ENCODE data around the gene PRKCE. TPM values are rescaled to one million over a fixed set of nuclear protein-coding genes. Genes with fewer than 3 reads are reported as not detected.

Gene PRKCE
- total RNA-seq, 1 donor from 2014 or later = 12.0 TPM

DNA sequence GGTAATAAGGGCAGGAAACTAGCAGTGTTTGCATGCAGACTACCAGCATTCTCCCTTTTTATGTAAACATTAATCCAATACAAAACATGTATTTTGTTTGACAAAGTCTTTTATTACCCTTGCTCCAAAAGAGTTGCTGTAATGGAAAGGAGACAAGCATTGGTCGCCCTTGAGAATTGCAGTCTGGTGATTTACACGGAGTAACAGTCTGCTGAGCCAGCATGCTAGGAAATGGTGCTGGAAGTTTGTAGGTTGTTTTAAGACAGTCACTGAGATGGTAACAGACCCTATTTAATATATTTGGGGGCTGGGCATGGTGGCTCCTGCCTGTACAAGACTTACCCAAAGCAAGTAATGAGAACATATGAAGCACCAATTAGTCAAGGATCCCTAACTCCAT lies 2.8 kb upstream of the PRKCE start:
- Mint-ChIP-seq H3K9me3 (ENCODE audit: low read depth) (no peaks in the 10 kb centered on the region), H3K36me3 (ENCODE audit: low read depth) (no peaks in the 10 kb centered on the region), H3K4me3 (ENCODE audit: unreplicated experiment) (no peak overlapping the region), H3K4me1 (ENCODE audit: low read depth) (peaks cover 28% of the 10 kb centered on the region), H3K27me3 (ENCODE audit: low read depth) (no peaks in the 10 kb centered on the region), H3K27ac (ENCODE audit: unreplicated experiment) (no peak overlapping the region)
- TF ChIP-seq, protein P1, sequence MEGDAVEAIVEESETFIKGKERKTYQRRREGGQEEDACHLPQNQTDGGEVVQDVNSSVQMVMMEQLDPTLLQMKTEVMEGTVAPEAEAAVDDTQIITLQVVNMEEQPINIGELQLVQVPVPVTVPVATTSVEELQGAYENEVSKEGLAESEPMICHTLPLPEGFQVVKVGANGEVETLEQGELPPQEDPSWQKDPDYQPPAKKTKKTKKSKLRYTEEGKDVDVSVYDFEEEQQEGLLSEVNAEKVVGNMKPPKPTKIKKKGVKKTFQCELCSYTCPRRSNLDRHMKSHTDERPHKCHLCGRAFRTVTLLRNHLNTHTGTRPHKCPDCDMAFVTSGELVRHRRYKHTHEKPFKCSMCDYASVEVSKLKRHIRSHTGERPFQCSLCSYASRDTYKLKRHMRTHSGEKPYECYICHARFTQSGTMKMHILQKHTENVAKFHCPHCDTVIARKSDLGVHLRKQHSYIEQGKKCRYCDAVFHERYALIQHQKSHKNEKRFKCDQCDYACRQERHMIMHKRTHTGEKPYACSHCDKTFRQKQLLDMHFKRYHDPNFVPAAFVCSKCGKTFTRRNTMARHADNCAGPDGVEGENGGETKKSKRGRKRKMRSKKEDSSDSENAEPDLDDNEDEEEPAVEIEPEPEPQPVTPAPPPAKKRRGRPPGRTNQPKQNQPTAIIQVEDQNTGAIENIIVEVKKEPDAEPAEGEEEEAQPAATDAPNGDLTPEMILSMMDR (IDR thresholded peaks at IDR 0.05) = no peak
- DNase-seq (ENCODE audit: low spot score) = no peak

DNA sequence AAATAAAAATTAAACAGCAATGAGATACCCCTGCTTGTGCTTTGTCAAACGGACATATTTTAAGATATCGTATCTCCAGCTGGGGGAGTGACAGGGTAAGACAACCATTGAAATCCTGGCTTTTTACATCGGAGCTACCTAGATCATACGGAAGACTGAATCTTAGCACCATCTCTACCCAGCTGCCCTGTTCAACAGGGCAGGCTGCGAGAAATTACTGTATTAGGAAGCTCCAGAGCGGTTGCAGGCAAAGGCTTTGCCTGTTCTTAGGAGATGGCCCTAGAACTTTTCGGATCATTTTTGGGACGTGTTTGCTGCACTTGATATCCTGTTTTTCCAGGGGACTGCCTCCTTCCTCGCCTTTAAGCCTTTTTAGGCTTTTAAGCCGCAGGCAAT lies 2.0 kb upstream of the PRKCE start:
- Mint-ChIP-seq H3K4me1 (ENCODE audit: low read depth) (peaks cover 31% of the 10 kb centered on the region), H3K27me3 (ENCODE audit: low read depth) (no peaks in the 10 kb centered on the region), H3K4me3 (ENCODE audit: unreplicated experiment) (peak overlapping the region; percentile 97), H3K9me3 (ENCODE audit: low read depth) (no peaks in the 10 kb centered on the region), H3K27ac (ENCODE audit: unreplicated experiment) (peak overlapping the region; percentile 65), H3K36me3 (ENCODE audit: low read depth) (no peaks in the 10 kb centered on the region)
- DNase-seq (ENCODE audit: low spot score) = no peak
- TF ChIP-seq, protein P1 (IDR thresholded peaks at IDR 0.05) = peak; percentile 38

DNA sequence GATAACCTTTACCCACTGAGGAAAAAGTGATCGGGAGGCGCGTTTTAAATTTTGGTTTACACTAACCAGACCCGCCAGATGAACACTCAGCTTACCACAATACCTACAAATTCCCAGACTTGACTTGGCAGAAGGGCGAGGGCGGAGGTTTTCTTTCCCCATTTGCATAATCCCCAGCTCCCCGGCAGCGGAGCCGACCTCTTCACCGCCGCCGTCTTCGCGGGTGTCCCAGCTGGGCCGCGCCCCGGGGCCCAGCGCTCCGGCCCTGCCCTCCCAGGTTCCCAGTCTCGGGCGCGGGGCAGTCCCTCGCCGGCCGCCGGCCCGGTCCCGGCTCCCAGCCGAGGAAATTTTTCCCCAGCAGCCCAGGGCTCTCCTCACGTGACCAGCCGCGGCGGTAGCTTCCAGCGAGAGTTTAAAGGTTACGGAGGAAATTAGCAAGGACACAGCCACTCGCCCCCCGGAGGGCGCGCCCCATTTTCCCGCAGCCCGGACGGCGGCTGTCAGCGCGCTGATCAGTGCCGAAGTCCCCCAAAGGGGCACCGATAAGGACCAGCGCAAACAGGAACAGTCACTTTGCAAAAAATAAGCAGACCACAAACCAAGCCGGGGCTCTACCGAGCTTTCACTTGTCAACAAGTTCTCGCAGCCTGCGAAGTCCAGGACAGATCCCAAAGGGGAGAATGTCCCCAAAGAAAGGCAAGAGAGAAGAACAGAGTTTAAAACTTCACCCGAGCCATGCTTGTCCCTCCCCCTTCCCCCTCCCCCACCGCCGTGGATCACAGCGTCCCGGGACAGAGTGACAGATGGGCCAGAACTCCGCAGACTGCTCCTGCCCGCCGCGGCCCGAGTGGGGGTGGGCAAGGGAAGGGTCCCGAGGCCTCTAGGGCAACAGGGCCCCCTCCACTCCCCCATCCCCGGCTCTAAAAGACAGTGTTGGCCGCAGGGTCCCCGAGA lies 1.3 kb upstream of the PRKCE start:
- no peaks in the 10 kb centered on the region for H3K27me3 Mint-ChIP-seq (ENCODE audit: low read depth)
- H3K27ac Mint-ChIP-seq (ENCODE audit: unreplicated experiment) = peak overlapping the region; percentile 84
- H3K4me1 Mint-ChIP-seq (ENCODE audit: low read depth) = peaks cover 32% of the 10 kb centered on the region
- no peaks in the 10 kb centered on the region for H3K36me3 Mint-ChIP-seq (ENCODE audit: low read depth)
- H3K9me3 Mint-ChIP-seq (ENCODE audit: low read depth) = no peaks in the 10 kb centered on the region
- H3K4me3 Mint-ChIP-seq (ENCODE audit: unreplicated experiment) = peak overlapping the region; percentile 97
- TF ChIP-seq, protein P1 (IDR thresholded peaks at IDR 0.05) = no peak
- no peak for DNase-seq (ENCODE audit: low spot score)

- Mint-ChIP-seq H3K36me3 (ENCODE audit: low read depth) (no peaks in the 10 kb centered on the region), H3K4me3 (ENCODE audit: unreplicated experiment) (peak overlapping the region; percentile 97), H3K27ac (ENCODE audit: unreplicated experiment) (peak overlapping the region; percentile 99), H3K27me3 (ENCODE audit: low read depth) (no peaks in the 10 kb centered on the region), H3K4me1 (ENCODE audit: low read depth) (peaks cover 32% of the 10 kb centered on the region), H3K9me3 (ENCODE audit: low read depth) (no peaks in the 10 kb centered on the region)
- DNase-seq (ENCODE audit: low spot score) = no peak
- TF ChIP-seq, protein P1 (IDR thresholded peaks at IDR 0.05) = peak; percentile 75
These were observed 542 bp upstream of the PRKCE start for GRCh38 chr2:45650851-45651414.
